ENCODE results near the gene CD58. TPM values are rescaled to one million over a fixed set of nuclear protein-coding genes. Genes with fewer than 3 reads are reported as not detected.

The CD58 gene
- total and polyA plus RNA-seq, 9 of the 15 experiments (the other 6 are each of a cell fraction or from before 2014, with no cell fraction given): 18.1 to 113 (median 37.4) TPM

- no peak for TF ChIP-seq PATZ1 (CRISPR knock-in tag; IDR thresholded peaks at IDR 0.05; ENCODE audit: borderline replicate concordance)
- no peak for TF ChIP-seq SREBF2 (CRISPR knock-in tag; IDR thresholded peaks at IDR 0.05)
- no peak for TF ChIP-seq KAT8 (IDR thresholded peaks at IDR 0.05; ENCODE audit: low read depth)
- TF ChIP-seq KLF13 (tag; IDR thresholded peaks at IDR 0.05; ENCODE audit: borderline replicate concordance, low read depth): no peak
- no peak for TF ChIP-seq ZNF431 (CRISPR knock-in tag; IDR thresholded peaks at IDR 0.05)
- no peak; the same call in 1 of the 2 replicates for TF ChIP-seq HMGXB4 (CRISPR knock-in tag; IDR thresholded peaks at IDR 0.05)
- no peak for TF ChIP-seq ZNF212 (CRISPR knock-in tag; IDR thresholded peaks at IDR 0.05)
- 0 out of 2 replicates have a peak, but pooled peaks have one; percentile 7 for TF ChIP-seq NR1H2 (CRISPR knock-in tag; IDR thresholded peaks at IDR 0.05)
- no peak for TF ChIP-seq ZNF184 (CRISPR knock-in tag; IDR thresholded peaks at IDR 0.05)
- TF ChIP-seq GTF3C2 (IDR thresholded peaks at IDR 0.05; ENCODE audit: borderline replicate concordance, extremely low read depth, insufficient read length): no peak
- no peak for TF ChIP-seq GMEB1 (CRISPR knock-in tag; IDR thresholded peaks at IDR 0.05)
- TF ChIP-seq ZNF24 (IDR thresholded peaks at IDR 0.05): peak; percentile 47; the same call in 1 of the 2 replicates
- no peak for TF ChIP-seq ARID2 (IDR thresholded peaks at IDR 0.05)
- peak; percentile 36; the same call in 1 of the 2 replicates for TF ChIP-seq TAL1 (IDR thresholded peaks at IDR 0.05)
- no peak for TF ChIP-seq HOXB6 (CRISPR knock-in tag; IDR thresholded peaks at IDR 0.05; ENCODE audit: borderline replicate concordance)
- no peak for TF ChIP-seq RBM39 (optimal IDR thresholded peaks at IDR 0.05; ENCODE audit: low read depth, low read length)
- TF ChIP-seq ATF7 (IDR thresholded peaks at IDR 0.05): peak; percentile 98
Measured at GRCh38 chr1:116504308-116505156, 66.3 kb downstream of the CD58 start (continued).
